Gastrocnemius medialis (tissue), 4 donors: ENCODE results near the gene PHC2. TPM values are rescaled to one million over a fixed set of nuclear protein-coding genes. Genes with fewer than 3 reads are reported as not detected.
"Not testable (repeated sequence)": the region's sequence is repeated elsewhere in the genome, so short reads cannot be mapped to it uniquely, and the experiment has no call there.

Experiments used
- ATAC-seq, 2 donors: fragments of 150-250 bp; one replicate each; pipeline ENCODE4 v1.9.1; 2016
- DNase-seq, 2 donors: peaks; one replicate each; pipeline ENCODE4 v3.0.0-alpha.2; 2019
- H3K27ac ChIP-seq, 4 donors: fragments of 200-600 bp; sonication (generic); 1 replicate in 1 of 4; 2 replicates in 3 of 4; pipeline ENCODE4 v1.5.1; 2016 to 2018; ENCODE audit warnings: mild to moderate bottlenecking in 2 of 4, moderate library complexity in 1 of 4
- H3K27me3 ChIP-seq, 3 donors: fragments of 200-600 bp; sonication (generic) in 2 of 3; 1 replicate in 1 of 3; 2 replicates in 2 of 3; pipeline versions ENCODE4 v1.5.1 to v1.6.0; 2016 to 2019; ENCODE audit warnings: mild to moderate bottlenecking in 1 of 3, moderate library complexity in 1 of 3
- H3K36me3 ChIP-seq, 2 donors: fragments of 200-600 bp; sonication (generic) in 1 of 2; one replicate each; pipeline ENCODE4 v1.5.1; 2017 to 2018
- H3K4me1 ChIP-seq, 2 donors: fragments of 200-600 bp; sonication (generic) in 1 of 2; one replicate each; pipeline ENCODE4 v1.5.1; 2016 to 2017; ENCODE audit warnings: mild to moderate bottlenecking in 2 of 2
- H3K4me3 ChIP-seq, 4 donors: fragments of 200-600 bp; sonication (generic) in 3 of 4; 1 replicate in 1 of 4; 2 replicates in 3 of 4; pipeline ENCODE4 v1.5.1; 2016 to 2019; ENCODE audit warnings: mild to moderate bottlenecking in 2 of 4
- H3K9me3 ChIP-seq, 3 donors: fragments of 200-600 bp; sonication (generic) in 2 of 3; 1 replicate in 1 of 3; 2 replicates in 2 of 3; pipeline ENCODE4 v1.5.1; 2016 to 2019
- CTCF ChIP-seq, 5 experiments: fragments of 450-650 bp in 3 of 5; fragments of 200-600 bp in 2 of 5; sonication (generic) in 2 of 5; IDR thresholded peaks in 4 of 5; conservative IDR thresholded peaks in 1 of 5; 1 replicate in 4 of 5; 2 replicates in 1 of 5; pipeline ENCODE4 v1.5.1; 2016 to 2019; ENCODE audit warnings: antibody characterized with exemption in 5 of 5, mild to moderate bottlenecking in 3 of 5, moderate library complexity in 3 of 5
- POLR2A ChIP-seq, 2 donors: fragments of 450-650 bp; IDR thresholded peaks; one replicate each; pipeline ENCODE4 v1.6.1; 2017; ENCODE audit warnings: antibody characterized with exemption in 2 of 2, mild to moderate bottlenecking in 2 of 2, moderate library complexity in 2 of 2
- in situ Hi-C, 4 donors: fragments of 200-750 bp; cut with MboI; loops; one replicate each; pipeline versions ENCODE4 v1.15.0 to v1.8.0; 2017; ENCODE audit warnings: low sequenced_read_pairs in 4 of 4
- intact Hi-C: fragments of 100-400 bp; cut with DNase I; formaldehyde crosslinking; loops from one replicate; pipeline ENCODE4 v1.15.1; 2023; ENCODE audit warnings: low total_unique reads
- total RNA-seq, 4 donors: library from RNA; depleted of rRNA; stranded (reverse); fragments of >200 nt; gene quantifications; one replicate each; pipeline versions ENCODE4 v1.1.0 to v1.2.3, GENCODE V29; 2016

The PHC2 gene
- total RNA-seq, 4 donors from 2014 or later: 318 to 516 (median 364) TPM

- peaks cover 0 to 10% of the 10 kb centered on the region in 2 donors for H3K36me3 ChIP-seq
- H3K9me3 ChIP-seq: no peaks in the 10 kb centered on the region
- TF ChIP-seq POLR2A (IDR thresholded peaks at IDR 0.05): no peak
- TF ChIP-seq CTCF (IDR thresholded peaks at IDR 0.05 in 4 of 5, conservative IDR thresholded peaks at IDR 0.05 in 1 of 5): no peak
- in situ Hi-C loops (loop anchor here (5.0 to 10.0 kb wide), 4 partner anchors 73 to 173 kb away; no protein-coding TSS in a partner anchor), intact Hi-C loops (loop anchor here (1.0 to 5.0 kb wide), 4 partner anchors 74 to 318 kb away; no protein-coding TSS in a partner anchor)
- H3K27me3 ChIP-seq: no peaks in the 10 kb centered on the region
- peak overlapping the region in 1 of 4 donors; percentile 20 for H3K27ac ChIP-seq
- H3K4me3 ChIP-seq: no peak overlapping the region
- DNase-seq: peak in 1 of 2 donors; percentile 10
- peaks cover 8 to 16% of the 10 kb centered on the region in 2 donors for H3K4me1 ChIP-seq
- no peak for ATAC-seq
Observed at GRCh38 chr1:33294071-33295010, 136.6 kb downstream of the PHC2 start.

GRCh38 chr1:33292726-33293340 is 138.1 kb downstream of the PHC2 start:
- Histone ChIP-seq H3K27ac (no peak overlapping the region), H3K4me3 (no peak overlapping the region), H3K27me3 (no peaks in the 10 kb centered on the region), H3K9me3 (no peaks in the 10 kb centered on the region), H3K36me3 (peaks cover 0 to 4% of the 10 kb centered on the region in 2 donors), H3K4me1 (peaks cover 12 to 20% of the 10 kb centered on the region in 2 donors)
- TF ChIP-seq CTCF (IDR thresholded peaks at IDR 0.05 in 4 of 5, conservative IDR thresholded peaks at IDR 0.05 in 1 of 5): no peak
- intact Hi-C loops (no loop called here), in situ Hi-C loops (loop anchor here in 3 of 4 donors (10.0 kb wide), 2 partner anchors 162 to 172 kb away; no protein-coding TSS in a partner anchor)
- ATAC-seq (no peak), DNase-seq (peak in 1 of 2 donors; percentile 6)

- H3K27me3 ChIP-seq, H3K27ac ChIP-seq, H3K9me3 ChIP-seq, intact Hi-C loops, H3K36me3 ChIP-seq, H3K4me3 ChIP-seq, DNase-seq, ATAC-seq: not testable (repeated sequence)
- in situ Hi-C loops: loop anchor here in 3 of 4 donors (10.0 kb wide), 2 partner anchors 164 to 174 kb away; no protein-coding TSS in a partner anchor
- peaks cover 12 to 13% of the 10 kb centered on the region in 2 donors for H3K4me1 ChIP-seq
Observed at GRCh38 chr1:33290615-33291014, 140.3 kb downstream of the PHC2 start.

- peaks cover 8 to 10% of the 10 kb centered on the region in 2 donors for H3K4me1 ChIP-seq
- TF ChIP-seq POLR2A (IDR thresholded peaks at IDR 0.05): no peak
- TF ChIP-seq CTCF (IDR thresholded peaks at IDR 0.05 in 4 of 5, conservative IDR thresholded peaks at IDR 0.05 in 1 of 5): no peak
- H3K36me3 ChIP-seq: peaks cover 0 to 4% of the 10 kb centered on the region in 2 donors
- no peak overlapping the region for H3K4me3 ChIP-seq
- DNase-seq (no peak), ATAC-seq (peak in 1 of 2 donors; percentile 16)
- intact Hi-C loops: no loop called here
- in situ Hi-C loops: loop anchor here in 3 of 4 donors (10.0 kb wide), 2 partner anchors 165 to 175 kb away; no protein-coding TSS in a partner anchor
- H3K9me3 ChIP-seq: no peaks in the 10 kb centered on the region
- H3K27me3 ChIP-seq: no peaks in the 10 kb centered on the region
- H3K27ac ChIP-seq: peak overlapping the region in 2 of 4 donors; percentile 39 to 55
Observed at GRCh38 chr1:33289858-33290154, 141.1 kb downstream of the PHC2 start.
